Esophagus squamous epithelium (tissue), 5 donors: ENCODE measurements around the gene NUBP2. TPM values are rescaled to one million over a fixed set of nuclear protein-coding genes. Genes with fewer than 3 reads are reported as not detected.

ENCODE experiments used
- DNase-seq: peaks from one replicate; lab custom pipeline; 2025; lab: John Stamatoyannopoulos, UW
- H3K27ac ChIP-seq, 4 donors: fragments of 200-600 bp; sonication (generic); one replicate each; pipeline ENCODE4 v1.5.1; 2016 to 2019; ENCODE audit warnings: mild to moderate bottlenecking in 1 of 4
- H3K27me3 ChIP-seq, 4 donors: fragments of 200-600 bp; sonication (generic); 1 replicate in 3 of 4; 2 replicates in 1 of 4; pipeline versions ENCODE4 v1.5.1 to v1.6.0; 2017 to 2021; ENCODE audit warnings: antibody characterized with exemption in 1 of 4
- H3K36me3 ChIP-seq, 3 donors: fragments of 200-600 bp; sonication (generic); one replicate each; pipeline ENCODE4 v1.5.1; 2016 to 2019
- H3K4me1 ChIP-seq, 3 donors: fragments of 200-600 bp; sonication (generic); one replicate each; pipeline ENCODE4 v1.5.1; 2017 to 2019
- H3K4me3 ChIP-seq, 4 donors: fragments of 200-600 bp; sonication (generic); 1 replicate in 3 of 4; 2 replicates in 1 of 4; pipeline ENCODE4 v1.5.1; 2016 to 2019; ENCODE audit warnings: mild to moderate bottlenecking in 2 of 4, moderate library complexity in 1 of 4
- H3K9me3 ChIP-seq, 3 donors: fragments of 200-600 bp; sonication (generic); one replicate each; pipeline ENCODE4 v1.5.1; 2016 to 2019
- CTCF ChIP-seq, 6 experiments: fragments of 450-650 bp in 4 of 6; fragments of 200-600 bp in 2 of 6; sonication (generic) in 2 of 6; IDR thresholded peaks; one replicate each; pipeline ENCODE4 v1.5.1; 2016 to 2019; ENCODE audit warnings: antibody characterized with exemption in 6 of 6, mild to moderate bottlenecking in 4 of 6, moderate library complexity in 4 of 6
- POLR2A ChIP-seq, 4 donors: fragments of 450-650 bp; IDR thresholded peaks; one replicate each; pipeline ENCODE4 v1.6.1; 2017; ENCODE audit warnings: antibody characterized with exemption in 4 of 4, mild to moderate bottlenecking in 4 of 4, moderate library complexity in 3 of 4
- WGBS, 2 donors: methylation state at CpG; one replicate each; pipeline ENCODE4 v1.1.5; 2018; 5-methylcytosine and 5-hydroxymethylcytosine counted together
- intact Hi-C: fragments of 100-400 bp; cut with DNase I; formaldehyde crosslinking; loops from one replicate; pipeline ENCODE4 v1.15.0; 2022
- total RNA-seq, 4 donors: library from RNA; depleted of rRNA; stranded (reverse); fragments of >200 nt; gene quantifications; one replicate each; pipeline ENCODE4 v1.1.0, GENCODE V29; 2016
- donor health status: DM: yes; HTN: yes; CAD: no.

The NUBP2 gene
- total RNA-seq, 4 donors from 2014 or later: 71.4 to 91.5 (median 79.5) TPM

GRCh38 chr16:1757714-1758461 lies 24.9 kb upstream of the NUBP2 start:
- intact Hi-C loops: no loop called here
- Histone ChIP-seq H3K4me1 (peaks cover 0 to 26% (median 4%) of the 10 kb centered on the region in 3 donors), H3K9me3 (no peaks in the 10 kb centered on the region), H3K27me3 (no peaks in the 10 kb centered on the region), H3K27ac (no peak overlapping the region), H3K36me3 (peaks cover 16 to 93% (median 19%) of the 10 kb centered on the region in 3 donors), H3K4me3 (no peak overlapping the region)
- no peak for DNase-seq
- WGBS, 2 donors: 92 to 94% methylated on average over 13 to 14 of the region's 37 CpGs
- no peak for TF ChIP-seq CTCF (IDR thresholded peaks at IDR 0.05)
- TF ChIP-seq POLR2A (IDR thresholded peaks at IDR 0.05): no peak

- peaks cover 16 to 93% (median 27%) of the 10 kb centered on the region in 3 donors for H3K36me3 ChIP-seq
- no peak overlapping the region for H3K27ac ChIP-seq
- TF ChIP-seq POLR2A (IDR thresholded peaks at IDR 0.05) (no peak), CTCF (IDR thresholded peaks at IDR 0.05) (no peak)
- H3K9me3 ChIP-seq: no peaks in the 10 kb centered on the region
- no peak overlapping the region for H3K4me3 ChIP-seq
- WGBS, 2 donors: 81 to 98% methylated on average over 9 to 11 of the region's 18 CpGs
- peaks cover 4 to 35% (median 5%) of the 10 kb centered on the region in 3 donors for H3K4me1 ChIP-seq
- no peak for DNase-seq
- no peaks in the 10 kb centered on the region for H3K27me3 ChIP-seq
- intact Hi-C loops: no loop called here
Observed at GRCh38 chr16:1758923-1759322, 23.8 kb upstream of the NUBP2 start.

GRCh38 chr16:1759511-1759910 lies 23.2 kb upstream of the NUBP2 start:
- Histone ChIP-seq H3K27me3 (no peaks in the 10 kb centered on the region), H3K36me3 (peaks cover 16 to 94% (median 33%) of the 10 kb centered on the region in 3 donors), H3K27ac (no peak overlapping the region), H3K4me1 (peaks cover 4 to 35% (median 8%) of the 10 kb centered on the region in 3 donors), H3K4me3 (no peak overlapping the region), H3K9me3 (no peaks in the 10 kb centered on the region)
- DNase-seq: no peak
- TF ChIP-seq POLR2A (IDR thresholded peaks at IDR 0.05): no peak
- no peak for TF ChIP-seq CTCF (IDR thresholded peaks at IDR 0.05)
- intact Hi-C loops: no loop called here
- WGBS, 2 donors: 94% methylated on average over 3 of the region's 21 CpGs; no CpG with 5 or more reads in 1 of the 2 donors

- H3K9me3 ChIP-seq: no peaks in the 10 kb centered on the region
- no peaks in the 10 kb centered on the region for H3K27me3 ChIP-seq
- H3K27ac ChIP-seq: no peak overlapping the region
- peaks cover 0 to 22% (median 8%) of the 10 kb centered on the region in 3 donors for H3K4me1 ChIP-seq
- intact Hi-C loops: no loop called here
- WGBS, 2 donors: 99 to 100% methylated on average over 1 to 9 of the region's 15 CpGs
- no peak for DNase-seq
- H3K4me3 ChIP-seq: no peak overlapping the region
- peaks cover 26 to 99% (median 47%) of the 10 kb centered on the region in 3 donors for H3K36me3 ChIP-seq
- no peak for TF ChIP-seq CTCF (IDR thresholded peaks at IDR 0.05)
- TF ChIP-seq POLR2A (IDR thresholded peaks at IDR 0.05): no peak
Observed at GRCh38 chr16:1760911-1761310, 21.8 kb upstream of the NUBP2 start.

- Histone ChIP-seq H3K27me3 (no peaks in the 10 kb centered on the region), H3K27ac (no peak overlapping the region), H3K9me3 (no peaks in the 10 kb centered on the region), H3K4me1 (peaks cover 0 to 26% (median 8%) of the 10 kb centered on the region in 3 donors), H3K36me3 (peaks cover 32 to 99% (median 50%) of the 10 kb centered on the region in 3 donors), H3K4me3 (no peak overlapping the region)
- intact Hi-C loops: no loop called here
- WGBS, 2 donors: 80 to 100% methylated on average over 1 to 6 of the region's 15 CpGs
- DNase-seq: no peak
- TF ChIP-seq POLR2A (IDR thresholded peaks at IDR 0.05): no peak
- no peak for TF ChIP-seq CTCF (IDR thresholded peaks at IDR 0.05)
Observed at GRCh38 chr16:1761751-1762150, 21.0 kb upstream of the NUBP2 start.
